Neural cell (in vitro differentiated cells): ENCODE measurements around the gene UBTF. TPM values are rescaled to one million over a fixed set of nuclear protein-coding genes. Genes with fewer than 3 reads are reported as not detected.

ENCODE experiments used
- H2AFZ ChIP-seq: fragments of 200-600, 300-800 bp; sonication (generic), shearing (Covaris generic); 2 replicates; pipeline ENCODE4 v1.6.0; 2014; ENCODE audit warnings: low read depth, mild to moderate bottlenecking, antibody characterized with exemption, low read length, moderate library complexity
- H3F3A ChIP-seq: fragments of 200-600 bp; shearing (Covaris generic); 2 replicates; pipeline ENCODE4 v1.6.1; 2016; ENCODE audit warnings: mild to moderate bottlenecking, moderate library complexity, mixed read lengths, antibody characterized with exemption, low read length; ENCODE audit not compliant: insufficient read depth, poor library complexity, severe bottlenecking
- H3K27ac ChIP-seq: fragments of 200-600, 300-800 bp; sonication (generic), shearing (Covaris generic); 2 replicates; pipeline ENCODE4 v1.5.1; 2014; ENCODE audit warnings: mild to moderate bottlenecking, low read length, moderate library complexity
- H3K27me3 ChIP-seq: fragments of 300-800, 200-600 bp; sonication (generic), shearing (Covaris generic); 2 replicates; pipeline ENCODE4 v1.6.0; 2014; ENCODE audit warnings: mild to moderate bottlenecking, low read depth, low read length, moderate library complexity; ENCODE audit not compliant: insufficient read depth
- H3K36me3 ChIP-seq: fragments of 300-800, 200-600 bp; sonication (generic), shearing (Covaris generic); 2 replicates; pipeline ENCODE4 v1.5.1; 2014; ENCODE audit warnings: mild to moderate bottlenecking, antibody characterized with exemption, low read length, moderate library complexity; ENCODE audit not compliant: insufficient read depth
- H3K4me2 ChIP-seq: fragments of 300-800, 200-600 bp; sonication (generic), shearing (Covaris generic); 2 replicates; pipeline ENCODE4 v1.6.0; 2014; ENCODE audit warnings: mild to moderate bottlenecking, low read length
- H3K4me3 ChIP-seq: fragments of 300-800, 200-600 bp; sonication (generic), shearing (Covaris generic); 2 replicates; pipeline ENCODE4 v1.5.1; 2014; ENCODE audit warnings: mild to moderate bottlenecking, low read length, moderate library complexity
- H3K79me2 ChIP-seq: fragments of 200-600 bp; shearing (Covaris generic); replicated peaks from 2 replicates; pipeline ENCODE4 v1.6.0; 2014; ENCODE audit warnings: mild to moderate bottlenecking, low read length, moderate library complexity; ENCODE audit not compliant: insufficient read depth
- H3K9ac ChIP-seq: fragments of 300-800, 200-600 bp; sonication (generic), shearing (Covaris generic); 2 replicates; pipeline ENCODE4 v1.6.1; 2016; ENCODE audit warnings: mild to moderate bottlenecking, low read length, mixed read lengths
- H3K9me2 ChIP-seq: fragments of 200-600 bp; shearing (Covaris generic); 2 replicates; pipeline ENCODE4 v1.6.1; 2016; ENCODE audit warnings: mild to moderate bottlenecking, low read length, mixed read lengths; ENCODE audit not compliant: insufficient read depth
- H3K9me3 ChIP-seq: fragments of 200-600, 300-800 bp; sonication (generic), shearing (Covaris generic); 2 replicates; pipeline ENCODE4 v1.6.1; 2016; ENCODE audit warnings: mild to moderate bottlenecking, mixed run types, low read length, moderate library complexity, mixed read lengths
- H4K20me1 ChIP-seq: fragments of 200-600 bp; shearing (Covaris generic); 2 replicates; pipeline ENCODE4 v1.6.1; 2016; ENCODE audit warnings: mild to moderate bottlenecking, mixed run types; ENCODE audit not compliant: insufficient read depth
- EP300 ChIP-seq: fragments of 450-650 bp; conservative IDR thresholded peaks from 2 replicates; pipeline ENCODE4 v1.6.1; 2014; ENCODE audit warnings: antibody characterized with exemption, mild to moderate bottlenecking, moderate library complexity; ENCODE audit not compliant: poor library complexity, severe bottlenecking
- EZH2 ChIP-seq: fragments of 200-600, 300-800 bp; shearing (Covaris generic), sonication (generic); IDR thresholded peaks from 2 replicates; pipeline ENCODE4 v1.6.1; 2014; ENCODE audit warnings: antibody characterized with exemption, low read length, borderline replicate concordance, mild to moderate bottlenecking; ENCODE audit not compliant: insufficient read depth, poor library complexity, severe bottlenecking
- MXI1 ChIP-seq: fragments of 450-650 bp; conservative IDR thresholded peaks from 2 replicates; pipeline ENCODE4 v1.6.1; 2014; ENCODE audit warnings: antibody characterized with exemption, mild to moderate bottlenecking; ENCODE audit not compliant: poor library complexity, severe bottlenecking
- POLR2AphosphoS5 ChIP-seq: IDR thresholded peaks from 2 replicates; pipeline ENCODE4 v1.6.1; 2012
- RAD21 ChIP-seq: fragments of 450-650 bp; conservative IDR thresholded peaks from 2 replicates; pipeline ENCODE4 v1.6.1; 2014; ENCODE audit warnings: antibody characterized with exemption, mild to moderate bottlenecking, moderate library complexity
- SMC3 ChIP-seq: fragments of 450-650 bp; conservative IDR thresholded peaks from 2 replicates; pipeline ENCODE4 v1.6.1; 2014; ENCODE audit warnings: antibody characterized with exemption, mild to moderate bottlenecking, moderate library complexity; ENCODE audit not compliant: poor library complexity
- TAF1 ChIP-seq: IDR thresholded peaks from 2 replicates; pipeline ENCODE4 v1.6.1; 2012; ENCODE audit warnings: low read depth
- polyA plus RNA-seq: library from polyadenylated mRNA; depleted of rRNA; stranded (reverse); fragments of >200 nt; gene quantifications from 2 replicates; pipeline ENCODE4 v1.2.3, GENCODE V29; 2014
- TF ChIP-seq, protein P1 (sequence below): fragments of 450-650 bp; IDR thresholded peaks from 2 replicates; pipeline ENCODE4 v1.5.1; 2014; ENCODE audit warnings: antibody characterized with exemption, mild to moderate bottlenecking, moderate library complexity; ENCODE audit not compliant: poor library complexity, severe bottlenecking
- TF ChIP-seq, protein P2 (sequence below): IDR thresholded peaks from 2 replicates; pipeline ENCODE4 v1.6.1; 2012; ENCODE audit warnings: borderline replicate concordance

UBTF gene
- polyA plus RNA-seq, 1 donor from 2014 or later, result 73.8 TPM

DNA sequence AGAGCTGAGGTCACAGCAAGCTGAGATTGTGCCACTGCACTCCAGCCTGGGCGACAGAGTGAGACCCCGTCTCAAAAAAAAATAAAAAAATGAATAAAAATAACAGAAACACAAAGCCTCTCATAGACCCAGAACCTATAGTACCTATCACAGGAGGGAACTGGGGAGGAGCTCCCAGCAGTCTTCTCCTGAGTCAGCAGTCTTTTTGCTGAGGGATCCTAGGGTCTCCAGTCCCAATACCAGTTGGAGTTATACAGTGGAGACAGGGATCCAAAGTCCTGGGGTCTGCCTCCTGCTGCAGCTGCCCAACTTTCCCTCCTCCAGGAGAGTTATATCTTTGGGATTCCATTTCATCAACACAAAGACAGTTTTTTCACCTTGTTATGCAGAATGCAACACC is 36.5 kb downstream of the UBTF start:
- Histone ChIP-seq H3F3A (no peaks in the 10 kb centered on the region), H4K20me1 (no peaks in the 10 kb centered on the region), H3K9me3 (no peaks in the 10 kb centered on the region), H3K79me2 (peaks cover 26% of the 10 kb centered on the region), H3K9me2 (no peaks in the 10 kb centered on the region), H3K27me3 (no peaks in the 10 kb centered on the region), H3K9ac (no peak overlapping the region), H3K4me2 (no peak overlapping the region), H2AFZ (no peak overlapping the region), H3K36me3 (no peaks in the 10 kb centered on the region), H3K4me3 (no peak overlapping the region), H3K27ac (no peak overlapping the region)
- no peak for TF ChIP-seq MXI1
- no peak for TF ChIP-seq EP300
- no peak for TF ChIP-seq POLR2AphosphoS5
- TF ChIP-seq, protein P1, sequence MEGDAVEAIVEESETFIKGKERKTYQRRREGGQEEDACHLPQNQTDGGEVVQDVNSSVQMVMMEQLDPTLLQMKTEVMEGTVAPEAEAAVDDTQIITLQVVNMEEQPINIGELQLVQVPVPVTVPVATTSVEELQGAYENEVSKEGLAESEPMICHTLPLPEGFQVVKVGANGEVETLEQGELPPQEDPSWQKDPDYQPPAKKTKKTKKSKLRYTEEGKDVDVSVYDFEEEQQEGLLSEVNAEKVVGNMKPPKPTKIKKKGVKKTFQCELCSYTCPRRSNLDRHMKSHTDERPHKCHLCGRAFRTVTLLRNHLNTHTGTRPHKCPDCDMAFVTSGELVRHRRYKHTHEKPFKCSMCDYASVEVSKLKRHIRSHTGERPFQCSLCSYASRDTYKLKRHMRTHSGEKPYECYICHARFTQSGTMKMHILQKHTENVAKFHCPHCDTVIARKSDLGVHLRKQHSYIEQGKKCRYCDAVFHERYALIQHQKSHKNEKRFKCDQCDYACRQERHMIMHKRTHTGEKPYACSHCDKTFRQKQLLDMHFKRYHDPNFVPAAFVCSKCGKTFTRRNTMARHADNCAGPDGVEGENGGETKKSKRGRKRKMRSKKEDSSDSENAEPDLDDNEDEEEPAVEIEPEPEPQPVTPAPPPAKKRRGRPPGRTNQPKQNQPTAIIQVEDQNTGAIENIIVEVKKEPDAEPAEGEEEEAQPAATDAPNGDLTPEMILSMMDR, result no peak
- TF ChIP-seq SMC3, result no peak
- no peak for TF ChIP-seq EZH2
- TF ChIP-seq RAD21, result no peak
- TF ChIP-seq, protein P2, sequence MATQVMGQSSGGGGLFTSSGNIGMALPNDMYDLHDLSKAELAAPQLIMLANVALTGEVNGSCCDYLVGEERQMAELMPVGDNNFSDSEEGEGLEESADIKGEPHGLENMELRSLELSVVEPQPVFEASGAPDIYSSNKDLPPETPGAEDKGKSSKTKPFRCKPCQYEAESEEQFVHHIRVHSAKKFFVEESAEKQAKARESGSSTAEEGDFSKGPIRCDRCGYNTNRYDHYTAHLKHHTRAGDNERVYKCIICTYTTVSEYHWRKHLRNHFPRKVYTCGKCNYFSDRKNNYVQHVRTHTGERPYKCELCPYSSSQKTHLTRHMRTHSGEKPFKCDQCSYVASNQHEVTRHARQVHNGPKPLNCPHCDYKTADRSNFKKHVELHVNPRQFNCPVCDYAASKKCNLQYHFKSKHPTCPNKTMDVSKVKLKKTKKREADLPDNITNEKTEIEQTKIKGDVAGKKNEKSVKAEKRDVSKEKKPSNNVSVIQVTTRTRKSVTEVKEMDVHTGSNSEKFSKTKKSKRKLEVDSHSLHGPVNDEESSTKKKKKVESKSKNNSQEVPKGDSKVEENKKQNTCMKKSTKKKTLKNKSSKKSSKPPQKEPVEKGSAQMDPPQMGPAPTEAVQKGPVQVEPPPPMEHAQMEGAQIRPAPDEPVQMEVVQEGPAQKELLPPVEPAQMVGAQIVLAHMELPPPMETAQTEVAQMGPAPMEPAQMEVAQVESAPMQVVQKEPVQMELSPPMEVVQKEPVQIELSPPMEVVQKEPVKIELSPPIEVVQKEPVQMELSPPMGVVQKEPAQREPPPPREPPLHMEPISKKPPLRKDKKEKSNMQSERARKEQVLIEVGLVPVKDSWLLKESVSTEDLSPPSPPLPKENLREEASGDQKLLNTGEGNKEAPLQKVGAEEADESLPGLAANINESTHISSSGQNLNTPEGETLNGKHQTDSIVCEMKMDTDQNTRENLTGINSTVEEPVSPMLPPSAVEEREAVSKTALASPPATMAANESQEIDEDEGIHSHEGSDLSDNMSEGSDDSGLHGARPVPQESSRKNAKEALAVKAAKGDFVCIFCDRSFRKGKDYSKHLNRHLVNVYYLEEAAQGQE, result no peak
- no peak for TF ChIP-seq TAF1

DNA sequence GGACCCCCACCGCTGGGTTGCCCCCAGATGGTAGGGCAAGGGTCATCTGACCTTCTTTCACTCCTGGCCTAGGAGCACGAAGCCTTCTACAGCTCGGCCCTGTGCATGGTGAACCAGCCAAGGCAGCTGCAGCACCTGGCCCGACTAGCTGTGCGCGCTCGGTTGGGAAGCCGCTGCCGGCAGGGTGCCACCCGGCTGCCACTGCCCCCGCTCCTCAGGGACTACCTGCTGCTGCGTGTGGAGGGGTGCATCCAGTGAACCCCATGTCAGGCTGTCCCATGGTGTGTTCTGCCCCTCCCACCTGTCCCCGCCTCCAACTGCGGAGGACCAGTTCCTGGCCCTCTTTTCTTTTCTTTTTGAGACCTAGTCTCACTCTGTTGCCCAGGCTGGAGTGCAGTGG is 41.3 kb downstream of the UBTF start:
- Histone ChIP-seq H3K9ac (no peak overlapping the region), H3K27me3 (no peaks in the 10 kb centered on the region)

More for the DNA sequence above, 41.3 kb downstream of the UBTF start:
- H3K9me2 ChIP-seq, result no peaks in the 10 kb centered on the region
- H2AFZ ChIP-seq, result no peak overlapping the region
- no peak overlapping the region for H3K4me2 ChIP-seq
- no peaks in the 10 kb centered on the region for H3F3A ChIP-seq
- H3K79me2 ChIP-seq, result no peaks in the 10 kb centered on the region
- H3K9me3 ChIP-seq, result no peaks in the 10 kb centered on the region
- TF ChIP-seq SMC3 (no peak), MXI1 (no peak), POLR2AphosphoS5 (no peak), EZH2 (no peak), RAD21 (no peak), TAF1 (no peak), EP300 (no peak)
- TF ChIP-seq, protein P1, result no peak
- TF ChIP-seq, protein P2, result no peak
- no peaks in the 10 kb centered on the region for H3K36me3 ChIP-seq
- no peaks in the 10 kb centered on the region for H4K20me1 ChIP-seq
- no peak overlapping the region for H3K4me3 ChIP-seq
- H3K27ac ChIP-seq, result no peak overlapping the region
